ENCODE measurements around the gene ACAA2.

DNA sequence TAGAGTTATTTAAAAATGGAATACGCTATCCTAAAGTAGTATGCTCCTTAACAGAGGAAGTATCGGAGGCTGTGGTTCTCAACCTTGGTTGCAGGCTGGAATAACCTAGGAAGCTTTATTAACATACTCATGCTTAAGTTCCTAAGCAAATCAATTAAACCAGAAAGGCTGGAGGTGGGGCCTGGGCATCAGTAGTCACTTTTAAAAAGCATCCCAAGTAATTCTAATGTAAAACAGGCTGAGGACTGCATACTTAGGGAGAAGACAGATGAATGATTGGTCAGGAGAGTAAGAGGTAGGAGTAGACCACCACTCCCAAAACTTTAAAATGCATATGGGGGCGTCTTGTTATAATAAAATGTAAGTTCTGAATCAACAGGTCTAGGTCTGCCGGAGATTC is 15.3 kb downstream of the ACAA2 start:
- TF ChIP-seq YY1 (IDR thresholded peaks at IDR 0.05; ENCODE audit: extremely low read depth, insufficient replicate concordance, low read depth, low read length): no peak
- TF ChIP-seq, protein P1, sequence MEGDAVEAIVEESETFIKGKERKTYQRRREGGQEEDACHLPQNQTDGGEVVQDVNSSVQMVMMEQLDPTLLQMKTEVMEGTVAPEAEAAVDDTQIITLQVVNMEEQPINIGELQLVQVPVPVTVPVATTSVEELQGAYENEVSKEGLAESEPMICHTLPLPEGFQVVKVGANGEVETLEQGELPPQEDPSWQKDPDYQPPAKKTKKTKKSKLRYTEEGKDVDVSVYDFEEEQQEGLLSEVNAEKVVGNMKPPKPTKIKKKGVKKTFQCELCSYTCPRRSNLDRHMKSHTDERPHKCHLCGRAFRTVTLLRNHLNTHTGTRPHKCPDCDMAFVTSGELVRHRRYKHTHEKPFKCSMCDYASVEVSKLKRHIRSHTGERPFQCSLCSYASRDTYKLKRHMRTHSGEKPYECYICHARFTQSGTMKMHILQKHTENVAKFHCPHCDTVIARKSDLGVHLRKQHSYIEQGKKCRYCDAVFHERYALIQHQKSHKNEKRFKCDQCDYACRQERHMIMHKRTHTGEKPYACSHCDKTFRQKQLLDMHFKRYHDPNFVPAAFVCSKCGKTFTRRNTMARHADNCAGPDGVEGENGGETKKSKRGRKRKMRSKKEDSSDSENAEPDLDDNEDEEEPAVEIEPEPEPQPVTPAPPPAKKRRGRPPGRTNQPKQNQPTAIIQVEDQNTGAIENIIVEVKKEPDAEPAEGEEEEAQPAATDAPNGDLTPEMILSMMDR (IDR thresholded peaks at IDR 0.05 in 2 of 3, conservative IDR thresholded peaks at IDR 0.05 in 1 of 3; ENCODE audit: borderline replicate concordance in 1 of 3, insufficient read depth in 1 of 3, low read depth in 2 of 3, low read length in 2 of 3): no peak
- TF ChIP-seq EZH2phosphoT487 (IDR thresholded peaks at IDR 0.05; ENCODE audit: borderline replicate concordance): no peak
- TF ChIP-seq EZH2 (IDR thresholded peaks at IDR 0.05): no peak
- TF ChIP-seq SP1 (IDR thresholded peaks at IDR 0.05; ENCODE audit: low read depth): no peak
- no peak for TF ChIP-seq POLR2A (IDR thresholded peaks at IDR 0.05; ENCODE audit: borderline replicate concordance, extremely low read depth, insufficient read depth, insufficient read length)
- TF ChIP-seq CEBPB (IDR thresholded peaks at IDR 0.05; ENCODE audit: low read depth): no peak
- no peak for TF ChIP-seq SRF (IDR thresholded peaks at IDR 0.05; ENCODE audit: low read depth)
- no peak for TF ChIP-seq EGR1 (IDR thresholded peaks at IDR 0.05; ENCODE audit: low read depth)
- no peak for TF ChIP-seq POLR2AphosphoS5 (IDR thresholded peaks at IDR 0.05; ENCODE audit: low read depth, low read length)
- TF ChIP-seq, protein P2, sequence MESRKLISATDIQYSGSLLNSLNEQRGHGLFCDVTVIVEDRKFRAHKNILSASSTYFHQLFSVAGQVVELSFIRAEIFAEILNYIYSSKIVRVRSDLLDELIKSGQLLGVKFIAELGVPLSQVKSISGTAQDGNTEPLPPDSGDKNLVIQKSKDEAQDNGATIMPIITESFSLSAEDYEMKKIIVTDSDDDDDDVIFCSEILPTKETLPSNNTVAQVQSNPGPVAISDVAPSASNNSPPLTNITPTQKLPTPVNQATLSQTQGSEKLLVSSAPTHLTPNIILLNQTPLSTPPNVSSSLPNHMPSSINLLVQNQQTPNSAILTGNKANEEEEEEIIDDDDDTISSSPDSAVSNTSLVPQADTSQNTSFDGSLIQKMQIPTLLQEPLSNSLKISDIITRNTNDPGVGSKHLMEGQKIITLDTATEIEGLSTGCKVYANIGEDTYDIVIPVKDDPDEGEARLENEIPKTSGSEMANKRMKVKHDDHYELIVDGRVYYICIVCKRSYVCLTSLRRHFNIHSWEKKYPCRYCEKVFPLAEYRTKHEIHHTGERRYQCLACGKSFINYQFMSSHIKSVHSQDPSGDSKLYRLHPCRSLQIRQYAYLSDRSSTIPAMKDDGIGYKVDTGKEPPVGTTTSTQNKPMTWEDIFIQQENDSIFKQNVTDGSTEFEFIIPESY (IDR thresholded peaks at IDR 0.05; ENCODE audit: extremely low read depth, insufficient replicate concordance, low read length): no peak
- TF ChIP-seq CBX3 (IDR thresholded peaks at IDR 0.05; ENCODE audit: low read depth): no peak
- TF ChIP-seq, protein P3, sequence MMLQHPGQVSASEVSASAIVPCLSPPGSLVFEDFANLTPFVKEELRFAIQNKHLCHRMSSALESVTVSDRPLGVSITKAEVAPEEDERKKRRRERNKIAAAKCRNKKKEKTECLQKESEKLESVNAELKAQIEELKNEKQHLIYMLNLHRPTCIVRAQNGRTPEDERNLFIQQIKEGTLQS (IDR thresholded peaks at IDR 0.05): no peak
- no peak for TF ChIP-seq FOSL1 (IDR thresholded peaks at IDR 0.05; ENCODE audit: low read depth)
